ENCODE data around the gene CBR4. TPM values are rescaled to one million over a fixed set of nuclear protein-coding genes. Genes with fewer than 3 reads are reported as not detected.
"Not testable (repeated sequence)": the region's sequence is repeated elsewhere in the genome, so short reads cannot be mapped to it uniquely, and the experiment has no call there.

The CBR4 gene
- total RNA-seq, 6 experiments from 2014 or later, result 8.3 to 10.4 (median 9.8) TPM

GRCh38 chr4:168955674-168956073 is 54.4 kb downstream of the CBR4 start:
- no peak for TF ChIP-seq CTCF (IDR thresholded peaks at IDR 0.05)
- Mint-ChIP-seq H3K36me3 (ENCODE audit: low read depth) (no peaks in the 10 kb centered on the region), H3K4me1 (ENCODE audit: low read depth) (no peaks in the 10 kb centered on the region), H3K27ac (no peak overlapping the region), H3K4me3 (no peak overlapping the region), H3K27me3 (ENCODE audit: insufficient read depth) (no peaks in the 10 kb centered on the region; the same call in 1 of the 2 replicates), H3K9me3 (no peaks in the 10 kb centered on the region)
- peak; percentile 3 for DNase-seq

- H3K27me3 Mint-ChIP-seq (ENCODE audit: insufficient read depth); H3K4me3 Mint-ChIP-seq: not testable (repeated sequence)
Measured at GRCh38 chr4:168952821-168953246, 57.2 kb downstream of the CBR4 start.

GRCh38 chr4:168945291-168945690 is 64.8 kb downstream of the CBR4 start:
- no peak overlapping the region for H3K27ac Mint-ChIP-seq
- H3K4me1 Mint-ChIP-seq (ENCODE audit: low read depth), result no peaks in the 10 kb centered on the region
- peaks cover 4% of the 10 kb centered on the region; the same call in 1 of the 2 replicates for H3K36me3 Mint-ChIP-seq (ENCODE audit: low read depth)
- DNase-seq, result no peak
- H3K9me3 Mint-ChIP-seq, result no peaks in the 10 kb centered on the region
- peaks cover 4% of the 10 kb centered on the region for H3K27me3 Mint-ChIP-seq (ENCODE audit: insufficient read depth)
- H3K4me3 Mint-ChIP-seq, result no peak overlapping the region
- no peak for TF ChIP-seq CTCF (IDR thresholded peaks at IDR 0.05)

More at GRCh38 chr4:168952821-168953246, 57.2 kb downstream of the CBR4 start:
- H3K36me3 Mint-ChIP-seq (ENCODE audit: low read depth); H3K27ac Mint-ChIP-seq; DNase-seq; H3K9me3 Mint-ChIP-seq; H3K4me1 Mint-ChIP-seq (ENCODE audit: low read depth): not testable (repeated sequence)

- Mint-ChIP-seq H3K4me3 (no peak overlapping the region), H3K27me3 (ENCODE audit: insufficient read depth) (peaks cover 4% of the 10 kb centered on the region), H3K27ac (no peak overlapping the region), H3K9me3 (peaks cover 6% of the 10 kb centered on the region), H3K36me3 (ENCODE audit: low read depth) (peaks cover 6% of the 10 kb centered on the region), H3K4me1 (ENCODE audit: low read depth) (no peaks in the 10 kb centered on the region)
- peak; percentile 80 for TF ChIP-seq CTCF (IDR thresholded peaks at IDR 0.05)
- peak; percentile 2 for DNase-seq
Measured at GRCh38 chr4:168942985-168943384, 67.1 kb downstream of the CBR4 start.
